Femur (tissue), 1 donor: ENCODE data around the gene WASF2.
"Not testable (repeated sequence)": the region's sequence is repeated elsewhere in the genome, so short reads cannot be mapped to it uniquely, and the experiment has no call there.

Experiments used
- DNase-seq: peaks from one replicate; pipeline ENCODE4 v3.0.0-alpha.2; 2017

WASF2 gene

DNA sequence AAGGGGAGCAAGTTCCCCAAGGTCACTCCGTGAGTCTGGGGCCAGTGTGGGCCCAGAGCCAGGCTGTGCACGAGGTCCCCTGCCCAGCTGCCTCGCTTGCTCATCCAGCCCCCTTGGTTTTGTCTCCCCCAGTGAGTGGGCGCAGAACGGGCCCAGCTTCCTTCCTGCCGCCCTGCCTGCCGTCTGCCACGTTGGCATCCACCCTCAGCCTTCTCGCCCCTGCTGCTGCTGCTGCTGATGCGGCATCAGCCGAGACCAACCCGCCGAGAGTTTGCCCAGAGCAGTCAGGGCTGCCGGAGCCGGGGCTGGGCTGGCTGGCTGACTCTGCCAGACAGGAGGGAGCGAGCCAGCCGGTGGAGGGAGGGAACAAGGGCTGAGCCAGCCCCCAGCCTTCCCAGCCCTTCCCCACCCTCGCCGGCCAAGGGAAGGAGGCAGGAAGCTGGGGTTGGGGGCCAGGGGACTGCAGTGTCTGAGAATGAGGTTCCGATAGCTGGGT lies 31.4 kb upstream of the WASF2 start:
- DNase-seq: peak; percentile 79

GRCh38 chr1:27520651-27521050 lies 30.7 kb upstream of the WASF2 start:
- DNase-seq: peak; percentile 62

DNA sequence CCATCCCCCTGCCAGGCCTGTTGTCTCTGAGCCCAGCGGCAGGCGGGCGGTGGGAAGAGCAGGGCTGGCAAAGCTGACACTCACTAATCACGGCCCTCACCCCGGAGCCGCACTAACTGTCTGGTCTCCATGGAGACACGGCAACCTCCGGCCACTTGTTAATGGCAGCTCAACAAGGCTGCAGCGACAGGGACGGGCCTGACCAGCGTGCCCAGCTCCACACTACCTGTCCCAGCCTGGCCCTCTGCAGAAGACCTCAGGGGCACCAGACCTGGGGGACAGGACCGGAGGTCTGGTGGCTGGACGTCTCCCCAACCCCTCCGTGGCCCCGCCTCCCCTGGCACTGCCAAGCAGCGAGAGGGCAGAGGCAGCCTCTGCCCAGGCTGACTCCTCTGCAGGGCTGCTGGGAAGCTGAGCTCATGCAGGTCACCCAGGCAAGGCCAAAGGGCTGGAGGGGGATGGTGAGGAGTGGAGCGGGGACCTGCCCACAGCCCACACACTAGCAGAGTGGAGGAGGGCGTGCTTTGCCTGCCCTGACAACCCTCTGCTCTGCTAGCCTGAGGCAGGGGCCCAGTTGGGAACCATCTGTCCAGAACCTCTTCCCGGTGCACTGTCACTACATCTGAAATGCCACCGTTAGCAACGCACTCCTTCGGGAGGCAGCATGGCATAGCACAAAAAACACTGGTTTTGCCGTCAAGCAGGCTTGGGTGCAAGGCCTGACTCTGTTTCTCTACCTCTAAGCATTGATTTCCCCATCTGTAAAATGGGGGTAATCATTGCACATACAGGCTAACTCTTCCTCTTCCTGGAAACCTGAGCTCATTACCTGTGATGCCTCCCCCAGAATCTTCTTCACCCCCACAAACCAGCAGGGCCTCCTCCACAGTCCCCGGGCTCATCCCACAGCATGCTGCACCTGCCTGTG lies 29.6 kb upstream of the WASF2 start:
- peak; percentile 66 for DNase-seq

DNA sequence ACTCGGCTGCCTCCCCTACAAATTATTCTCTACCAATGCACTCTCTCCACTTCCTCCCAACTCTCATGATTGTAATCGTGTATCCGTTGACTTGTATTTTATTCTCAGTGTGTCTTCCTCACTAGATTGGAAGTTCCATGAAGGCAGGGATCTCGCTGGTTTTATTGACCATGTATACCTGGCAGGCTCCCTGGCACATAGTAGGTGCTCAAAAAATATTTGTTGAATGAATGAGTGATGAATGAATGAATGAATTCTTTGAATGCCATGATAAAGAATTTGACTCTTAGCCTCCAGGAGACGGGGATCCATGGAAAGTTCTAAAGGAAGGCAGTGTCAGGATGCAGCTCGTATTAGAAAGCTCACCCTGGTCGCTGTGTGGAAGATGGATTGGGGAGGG lies 28.8 kb upstream of the WASF2 start:
- no peak for DNase-seq

DNA sequence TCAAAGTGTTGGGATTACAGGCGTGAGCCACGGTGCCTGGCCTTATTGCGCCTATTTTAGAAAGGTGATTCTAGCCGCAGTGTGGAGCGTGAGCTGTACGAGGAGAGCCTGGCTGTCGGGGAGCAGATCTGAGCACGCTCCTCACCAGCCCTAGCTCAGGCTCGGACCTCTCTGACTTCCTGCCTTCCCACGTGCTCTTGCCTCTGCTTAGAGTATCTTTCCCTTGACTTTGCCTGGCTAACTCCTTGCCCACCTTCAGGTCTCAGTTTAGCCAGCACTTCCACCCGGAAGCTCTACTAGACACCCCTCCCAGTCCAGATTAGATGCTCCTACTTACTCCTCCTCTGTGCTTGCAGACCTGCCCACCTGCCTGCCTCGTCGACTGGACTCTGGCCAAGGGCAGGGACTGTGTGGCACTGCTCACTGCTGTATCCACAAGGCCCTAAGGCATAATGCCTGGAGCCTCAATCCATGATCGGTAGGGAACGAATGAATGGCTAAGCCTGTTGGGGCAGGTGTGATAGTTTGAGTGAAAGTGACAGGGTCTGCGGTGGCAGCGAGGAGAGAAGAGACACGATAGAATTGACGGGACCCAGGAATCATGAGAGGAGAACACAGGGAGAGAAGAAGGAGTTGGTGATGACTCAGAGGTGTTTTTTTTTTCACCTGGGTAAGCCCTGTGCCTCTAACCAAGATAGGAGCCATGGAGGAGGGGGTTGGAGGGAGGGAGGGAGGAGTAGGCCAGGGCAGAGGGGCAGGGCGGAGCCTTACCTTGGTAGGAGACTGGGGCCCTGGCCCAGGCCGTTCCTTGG lies 28.1 kb upstream of the WASF2 start:
- DNase-seq: peak; percentile 45

DNA sequence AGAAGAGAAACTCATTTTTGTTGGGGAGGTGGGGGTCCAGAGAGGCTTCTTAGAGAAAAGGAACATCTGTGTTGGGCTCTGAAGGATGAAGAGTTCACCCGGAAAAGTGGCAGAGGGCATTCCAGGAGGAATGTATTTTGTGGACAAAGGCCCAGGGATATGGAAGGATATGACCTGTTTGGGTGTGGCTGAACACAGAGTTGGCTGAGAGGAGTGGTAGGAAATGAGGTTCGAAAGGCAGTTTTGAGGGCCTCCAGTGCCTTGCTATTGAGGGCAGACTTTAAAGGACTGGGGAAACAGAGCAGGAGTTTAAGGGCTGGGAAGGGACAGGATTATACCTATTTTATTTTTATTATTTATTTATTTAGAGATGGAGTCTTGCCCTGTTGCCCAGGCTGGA lies 27.3 kb upstream of the WASF2 start:
- peak; percentile 11 for DNase-seq

- peak; percentile 16 for DNase-seq
Observed at GRCh38 chr1:27515626-27516025, 25.7 kb upstream of the WASF2 start.

- DNase-seq: peak; percentile 83
Observed at GRCh38 chr1:27513958-27514357, 24.0 kb upstream of the WASF2 start.

GRCh38 chr1:27513528-27513927 lies 23.6 kb upstream of the WASF2 start:
- no peak for DNase-seq

DNA sequence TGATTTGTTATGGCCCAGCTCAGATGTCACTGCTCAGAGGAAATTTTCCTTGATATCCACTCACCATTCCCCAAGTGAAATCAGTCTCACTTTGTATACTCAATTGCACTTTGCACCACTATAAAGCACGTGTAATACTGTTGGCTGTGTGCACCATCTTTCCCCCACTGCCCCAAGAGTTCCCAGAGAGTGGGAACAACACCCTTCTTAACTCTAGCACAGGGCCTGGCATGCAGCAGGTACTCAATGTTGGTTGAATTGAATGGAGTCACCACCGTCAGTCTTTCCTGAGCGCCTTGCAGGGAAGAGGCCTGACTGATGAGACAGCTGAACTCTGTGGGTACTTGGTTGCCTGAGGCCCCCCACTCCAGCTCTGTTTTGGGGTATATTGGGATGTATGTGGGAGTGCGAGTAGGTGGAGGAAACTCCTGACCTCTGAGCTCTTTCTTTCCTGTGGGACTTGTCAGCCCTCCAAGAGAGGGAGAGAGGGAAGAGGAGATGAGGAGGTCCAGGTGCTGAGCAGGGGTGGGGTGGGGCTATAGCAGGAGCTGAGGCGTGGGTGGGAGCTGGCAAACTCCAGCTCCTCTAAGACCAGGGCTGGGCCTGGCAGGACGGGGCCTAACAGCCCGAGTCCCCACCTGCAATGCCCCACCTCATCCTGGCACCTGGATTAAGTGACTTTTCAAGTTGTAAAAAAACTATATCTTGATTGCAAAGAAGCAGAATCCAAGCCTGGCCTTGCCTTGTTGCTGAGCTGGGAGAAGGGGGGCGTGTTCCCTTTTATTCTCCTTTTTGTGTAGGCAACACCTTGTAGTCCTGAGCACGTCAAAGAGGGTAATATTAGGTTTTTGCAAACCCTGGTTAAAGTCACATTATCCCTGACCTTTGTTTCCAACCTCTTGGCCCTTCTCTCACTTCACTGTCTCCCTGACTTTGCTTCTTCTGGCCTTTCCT lies 19.4 kb upstream of the WASF2 start:
- no peak for DNase-seq

- no peak for DNase-seq
Observed at GRCh38 chr1:27507960-27508665, 18.1 kb upstream of the WASF2 start.

- DNase-seq: no peak
Observed at GRCh38 chr1:27506703-27507102, 16.7 kb upstream of the WASF2 start.

DNA sequence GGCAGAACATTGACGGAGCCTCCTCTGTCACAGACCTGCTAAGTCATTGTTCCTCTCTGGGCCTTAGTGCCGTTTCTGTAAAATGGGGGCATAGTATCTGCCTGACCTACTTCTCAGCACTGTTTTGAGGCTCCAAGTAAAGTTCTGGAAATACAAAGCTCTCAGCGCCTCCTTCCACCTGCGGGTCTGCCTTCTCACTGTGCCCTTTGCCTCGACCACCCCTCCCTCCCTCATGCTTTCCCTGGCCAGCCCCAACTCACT lies 15.4 kb upstream of the WASF2 start:
- DNase-seq: no peak

- peak; percentile 95 for DNase-seq
Observed at GRCh38 chr1:27504588-27505419, 14.8 kb upstream of the WASF2 start.

- no peak for DNase-seq
Observed at GRCh38 chr1:27503844-27504587, 14.0 kb upstream of the WASF2 start.

DNA sequence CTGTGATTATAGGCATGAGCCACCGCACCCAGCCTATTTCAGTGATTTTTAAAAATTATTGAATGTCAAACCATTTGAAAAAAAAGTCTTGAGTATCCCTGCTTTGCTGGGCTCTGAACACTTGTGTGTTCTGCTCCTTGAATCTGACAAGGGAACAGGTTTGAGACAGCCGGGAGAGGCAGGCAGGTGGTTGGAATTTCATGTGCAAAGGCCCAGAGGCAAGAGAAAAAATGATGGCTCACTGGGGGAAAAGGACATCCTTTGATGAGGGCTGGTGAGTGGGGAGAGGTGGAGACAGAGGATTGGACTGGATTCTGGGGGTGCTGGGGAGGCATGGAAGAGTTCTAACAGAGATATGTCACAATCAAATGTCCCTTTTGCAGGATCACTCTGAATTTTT lies 13.1 kb upstream of the WASF2 start:
- no peak for DNase-seq

- DNase-seq: not testable (repeated sequence)
Observed at GRCh38 chr1:27501159-27501558, 11.2 kb upstream of the WASF2 start.

- no peak for DNase-seq
Observed at GRCh38 chr1:27499142-27499541, 9.2 kb upstream of the WASF2 start.

GRCh38 chr1:27496604-27497155 lies 6.7 kb upstream of the WASF2 start:
- DNase-seq: peak; percentile 67

DNA sequence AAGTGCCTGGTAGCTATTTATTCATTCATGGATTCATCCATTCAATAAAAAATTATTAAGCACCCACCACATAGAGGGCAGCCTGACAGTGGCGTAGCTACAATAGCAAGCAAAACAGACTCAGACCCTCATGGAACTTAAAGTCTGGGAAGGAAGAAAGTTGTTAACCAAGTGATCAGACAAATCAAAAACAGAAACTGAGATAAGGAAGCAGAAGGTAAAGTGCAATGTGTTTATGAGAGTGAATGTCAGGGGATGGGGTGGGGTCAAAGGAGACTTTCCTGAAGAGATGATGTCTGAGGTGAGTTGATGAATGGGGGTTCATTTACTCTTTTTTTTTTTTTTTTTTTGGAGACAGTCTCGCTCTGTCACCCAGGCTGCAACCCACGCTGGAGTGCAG lies 2.8 kb upstream of the WASF2 start:
- DNase-seq: no peak
